HG02623 (cell line): Measurements from ENCODE around the gene CUEDC2.

ENCODE experiments used
- ATAC-seq: cut with Tn5 transposase; IDR thresholded peaks from one replicate; pipeline ENCODE4 v1.9.1; 2021; ENCODE audit warnings: moderate library complexity; ENCODE audit not compliant: unreplicated experiment

Gene CUEDC2

GRCh38 chr10:102375867-102376266 lies 56.5 kb downstream of the CUEDC2 start:
- ATAC-seq, result no peak

GRCh38 chr10:102375250-102375649 lies 57.1 kb downstream of the CUEDC2 start:
- ATAC-seq, result no peak
